CD14-positive monocyte (primary cell): ENCODE measurements around the gene VNN1. TPM values are rescaled to one million over a fixed set of nuclear protein-coding genes. Genes with fewer than 3 reads are reported as not detected.

Experiments
- DNase-seq, 3 donors: peaks; one replicate each; pipeline ENCODE4 v3.0.0-alpha.2; 2011 to 2022
- H2AFZ ChIP-seq: 2 replicates; pipeline ENCODE4 v1.6.0; 2012; ENCODE audit warnings: mild to moderate bottlenecking, low read depth, low read length, inconsistent platforms; ENCODE audit not compliant: insufficient read depth, poor library complexity, severe bottlenecking
- H3K27ac ChIP-seq, 2 donors: 1 replicate in 1 of 2; 2 replicates in 1 of 2; pipeline ENCODE4 v1.5.1; 2012 to 2013; ENCODE audit warnings: low read length in 2 of 2, control low read depth in 1 of 2, inconsistent platforms in 1 of 2, low read depth in 1 of 2, mild to moderate bottlenecking in 1 of 2
- H3K27me3 ChIP-seq, 2 donors: one replicate each; pipeline versions ENCODE4 v1.6.0 to v1.6.1; 2011 to 2013; ENCODE audit warnings: low read length in 2 of 2; ENCODE audit not compliant: control insufficient read depth in 2 of 2, insufficient read depth in 2 of 2
- H3K36me3 ChIP-seq, 2 donors: replicated peaks in 1 of 2; 1 replicate in 1 of 2; 2 replicates in 1 of 2; pipeline versions ENCODE4 v1.5.1 to v1.6.1; 2012 to 2013; ENCODE audit warnings: low read length in 2 of 2, control low read depth in 1 of 2, inconsistent platforms in 1 of 2, mild to moderate bottlenecking in 1 of 2; ENCODE audit not compliant: insufficient read depth in 2 of 2, control insufficient read depth in 1 of 2
- H3K4me1 ChIP-seq, 2 donors: 1 replicate in 1 of 2; 2 replicates in 1 of 2; pipeline versions ENCODE4 v1.5.1 to v1.6.1; 2012 to 2013; ENCODE audit warnings: low read length in 2 of 2, control low read depth in 1 of 2, inconsistent platforms in 1 of 2, mild to moderate bottlenecking in 1 of 2, moderate library complexity in 1 of 2; ENCODE audit not compliant: insufficient read depth in 2 of 2, control insufficient read depth in 1 of 2
- H3K4me2 ChIP-seq: replicated peaks from 2 replicates; pipeline ENCODE3; 2012; ENCODE audit warnings: low read length, moderate library complexity, mild to moderate bottlenecking; ENCODE audit not compliant: poor library complexity, severe bottlenecking; ENCODE audit errors: extremely low read depth
- H3K4me3 ChIP-seq, 3 experiments: fragments of 200-600 bp in 1 of 3; sonication (generic) in 1 of 3; replicated peaks in 1 of 3; 1 replicate in 2 of 3; 2 replicates in 1 of 3; pipeline ENCODE4 v1.5.1; 2011 to 2013; ENCODE audit warnings: low read length in 3 of 3, mild to moderate bottlenecking in 3 of 3, control low read depth in 2 of 3, low read depth in 2 of 3, inconsistent platforms in 1 of 3, moderate library complexity in 1 of 3
- H3K79me2 ChIP-seq: 2 replicates; pipeline ENCODE4 v1.6.0; 2012; ENCODE audit warnings: mild to moderate bottlenecking, control low read depth, inconsistent platforms, low read length, moderate library complexity; ENCODE audit not compliant: insufficient read depth
- H3K9ac ChIP-seq: 2 replicates; pipeline ENCODE4 v1.6.0; 2017; ENCODE audit warnings: low read length, mild to moderate bottlenecking; ENCODE audit not compliant: insufficient read depth, poor library complexity, severe bottlenecking
- H3K9me3 ChIP-seq, 2 donors: replicated peaks in 1 of 2; 1 replicate in 1 of 2; 2 replicates in 1 of 2; pipeline versions ENCODE4 v1.5.1 to v1.6.1; 2012 to 2013; ENCODE audit warnings: low read length in 2 of 2, control low read depth in 1 of 2; ENCODE audit not compliant: control insufficient read depth in 1 of 2, insufficient read depth in 1 of 2
- H4K20me1 ChIP-seq: 2 replicates; pipeline ENCODE4 v1.6.0; 2012; ENCODE audit warnings: mild to moderate bottlenecking, low read length, control low read depth, moderate library complexity; ENCODE audit not compliant: insufficient read depth
- H3K27ac Mint-ChIP-seq, 7 donors: one replicate each; pipeline ENCODE4 v1.8.0; 2020; ENCODE audit warnings: mild to moderate bottlenecking in 7 of 7, mixed read lengths in 7 of 7, moderate library complexity in 6 of 7, inconsistent platforms in 2 of 7
- H3K27me3 Mint-ChIP-seq, 3 donors: one replicate each; pipeline ENCODE4 v1.8.0; 2021 to 2022; ENCODE audit warnings: low read depth in 3 of 3, mild to moderate bottlenecking in 3 of 3, mixed read lengths in 3 of 3, moderate library complexity in 3 of 3, inconsistent platforms in 1 of 3
- H3K36me3 Mint-ChIP-seq, 2 donors: one replicate each; pipeline ENCODE4 v1.8.0; 2020; ENCODE audit warnings: mixed read lengths in 2 of 2, inconsistent platforms in 1 of 2, mild to moderate bottlenecking in 1 of 2
- H3K4me1 Mint-ChIP-seq: one replicate; pipeline ENCODE4 v1.8.0; 2020; ENCODE audit warnings: mild to moderate bottlenecking, mixed read lengths
- H3K4me3 Mint-ChIP-seq, 2 donors: one replicate each; pipeline ENCODE4 v1.8.0; 2020; ENCODE audit warnings: mild to moderate bottlenecking in 2 of 2, mixed read lengths in 2 of 2, moderate library complexity in 1 of 2
- H3K9me3 Mint-ChIP-seq, 7 donors: one replicate each; pipeline ENCODE4 v1.8.0; 2020 to 2022; ENCODE audit warnings: mixed read lengths in 7 of 7, mild to moderate bottlenecking in 6 of 7, moderate library complexity in 6 of 7, inconsistent platforms in 2 of 7
- WGBS: methylation state at CpG from one replicate; pipeline ENCODE4 v1.1.5; 2013; ENCODE audit warnings: missing lambda C conversion rate; ENCODE audit not compliant: insufficient coverage; 5-methylcytosine and 5-hydroxymethylcytosine counted together
- intact Hi-C, 2 donors: fragments of 100-400 bp; cut with micrococcal nuclease; formaldehyde crosslinking; loops; one replicate each; pipeline versions ENCODE4 v1.15.0 to v1.15.1; 2023
- polyA plus RNA-seq, 3 donors: library from polyadenylated mRNA; depleted of rRNA in 1 of 3; unstranded in 2 of 3; stranded (reverse) in 1 of 3; fragments of 300-500 nt in 2 of 3; fragments of >200 nt in 1 of 3; fragmentation: Illumina TruSeq in 2 of 3; gene quantifications; 1 replicate in 2 of 3; 2 replicates in 1 of 3; pipeline ENCODE4 v1.2.3, GENCODE V29; 2012 to 2021
- TF ChIP-seq, protein P1 (sequence below): fragments of 200-600 bp; IDR thresholded peaks from one replicate; pipeline ENCODE4 v1.8.0; 2022; ENCODE audit warnings: antibody characterized with exemption, mild to moderate bottlenecking

Gene VNN1
- polyA plus RNA-seq, 3 donors: 7.9 to 61.2 (median 47.9) TPM

DNA sequence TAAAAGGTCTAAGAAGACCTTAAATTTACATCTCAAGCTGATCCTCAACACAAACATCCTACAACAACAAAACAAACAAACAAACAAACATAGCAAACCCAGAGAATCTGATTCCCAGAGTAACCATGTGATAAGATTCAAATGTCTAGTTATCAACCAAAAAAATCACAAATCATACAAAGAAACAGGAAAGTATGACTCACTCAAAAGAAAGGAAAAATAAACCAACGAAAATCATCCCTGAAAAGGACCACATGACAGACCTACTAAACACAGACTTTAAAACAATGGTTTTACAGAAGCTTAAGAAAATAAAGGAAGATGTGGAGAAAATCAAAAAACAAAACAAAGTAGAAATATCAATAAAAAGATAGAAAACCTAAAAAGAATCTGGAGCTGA is 18.1 kb downstream of the VNN1 start:
- Histone ChIP-seq H3K9ac (no peak overlapping the region), H3K4me2 (no peak overlapping the region), H3K79me2 (no peaks in the 10 kb centered on the region), H3K27ac (no peak overlapping the region), H3K27me3 (no peaks in the 10 kb centered on the region), H3K4me1 (peaks cover 0 to 8% of the 10 kb centered on the region in 2 donors), H4K20me1 (no peaks in the 10 kb centered on the region), H3K9me3 (peaks cover 5 to 8% of the 10 kb centered on the region in 2 donors), H2AFZ (no peak overlapping the region), H3K36me3 (peaks cover 18 to 38% of the 10 kb centered on the region in 2 donors), H3K4me3 (no peak overlapping the region)
- DNase-seq: no peak
- TF ChIP-seq, protein P1, sequence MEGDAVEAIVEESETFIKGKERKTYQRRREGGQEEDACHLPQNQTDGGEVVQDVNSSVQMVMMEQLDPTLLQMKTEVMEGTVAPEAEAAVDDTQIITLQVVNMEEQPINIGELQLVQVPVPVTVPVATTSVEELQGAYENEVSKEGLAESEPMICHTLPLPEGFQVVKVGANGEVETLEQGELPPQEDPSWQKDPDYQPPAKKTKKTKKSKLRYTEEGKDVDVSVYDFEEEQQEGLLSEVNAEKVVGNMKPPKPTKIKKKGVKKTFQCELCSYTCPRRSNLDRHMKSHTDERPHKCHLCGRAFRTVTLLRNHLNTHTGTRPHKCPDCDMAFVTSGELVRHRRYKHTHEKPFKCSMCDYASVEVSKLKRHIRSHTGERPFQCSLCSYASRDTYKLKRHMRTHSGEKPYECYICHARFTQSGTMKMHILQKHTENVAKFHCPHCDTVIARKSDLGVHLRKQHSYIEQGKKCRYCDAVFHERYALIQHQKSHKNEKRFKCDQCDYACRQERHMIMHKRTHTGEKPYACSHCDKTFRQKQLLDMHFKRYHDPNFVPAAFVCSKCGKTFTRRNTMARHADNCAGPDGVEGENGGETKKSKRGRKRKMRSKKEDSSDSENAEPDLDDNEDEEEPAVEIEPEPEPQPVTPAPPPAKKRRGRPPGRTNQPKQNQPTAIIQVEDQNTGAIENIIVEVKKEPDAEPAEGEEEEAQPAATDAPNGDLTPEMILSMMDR: no peak
- no peak overlapping the region for H3K4me3 Mint-ChIP-seq
- intact Hi-C loops: no loop called here
- H3K9me3 Mint-ChIP-seq: peaks cover 9 to 18% (median 15%) of the 10 kb centered on the region in 7 donors
- WGBS: no CpG with 5 or more reads among the region's 1 CpG
- peaks cover 0 to 5% (median 1%) of the 10 kb centered on the region in 3 donors for H3K27me3 Mint-ChIP-seq
- peaks cover 3% of the 10 kb centered on the region for H3K4me1 Mint-ChIP-seq
- peaks cover 66 to 78% of the 10 kb centered on the region in 2 donors for H3K36me3 Mint-ChIP-seq
- peak overlapping the region in 1 of 7 donors; percentile 22 for H3K27ac Mint-ChIP-seq

DNA sequence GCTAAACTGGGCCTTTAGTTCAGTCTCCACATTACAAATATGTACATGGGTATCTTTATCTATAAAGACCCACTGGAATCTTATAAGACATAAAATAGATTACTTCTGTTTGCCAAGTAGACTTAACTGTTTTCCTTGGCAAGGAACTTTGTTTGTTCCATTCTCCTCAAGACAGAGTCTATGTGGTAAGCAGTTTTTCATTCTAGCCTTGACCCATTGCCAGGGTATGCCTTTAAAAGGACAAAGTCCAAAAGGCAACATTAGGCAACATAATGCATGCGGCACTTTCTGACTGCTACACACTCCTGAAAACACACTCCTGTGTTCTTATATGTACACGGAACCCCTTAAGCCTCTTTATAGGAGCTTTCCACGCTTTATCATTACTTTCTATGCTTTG is 20.4 kb downstream of the VNN1 start:
- Histone ChIP-seq H3K9ac (no peak overlapping the region), H3K27ac (no peak overlapping the region), H3K9me3 (peaks cover 5 to 8% of the 10 kb centered on the region in 2 donors), H3K27me3 (no peaks in the 10 kb centered on the region), H3K4me3 (no peak overlapping the region), H4K20me1 (no peaks in the 10 kb centered on the region), H3K4me1 (no peaks in the 10 kb centered on the region), H3K4me2 (no peak overlapping the region), H3K36me3 (peaks cover 21 to 53% of the 10 kb centered on the region in 2 donors), H3K79me2 (no peaks in the 10 kb centered on the region), H2AFZ (no peak overlapping the region)
- H3K27me3 Mint-ChIP-seq: peaks cover 1 to 7% (median 2%) of the 10 kb centered on the region in 3 donors
- TF ChIP-seq, protein P1: no peak
- peaks cover 79 to 81% of the 10 kb centered on the region in 2 donors for H3K36me3 Mint-ChIP-seq
- 100% methylated on average over 1 of the region's 3 CpGs for WGBS
- peaks cover 3% of the 10 kb centered on the region for H3K4me1 Mint-ChIP-seq
- no peak overlapping the region for H3K27ac Mint-ChIP-seq
- peaks cover 10 to 18% (median 15%) of the 10 kb centered on the region in 7 donors for H3K9me3 Mint-ChIP-seq
- intact Hi-C loops: no loop called here
- no peak for DNase-seq
- no peak overlapping the region for H3K4me3 Mint-ChIP-seq
